HG03175 (cell line): ENCODE results near the gene WDR37.

Experiments used
- ATAC-seq: cut with Tn5 transposase; IDR thresholded peaks from one replicate; pipeline ENCODE4 v1.9.1; 2021; ENCODE audit warnings: mild to moderate bottlenecking, moderate library complexity; ENCODE audit not compliant: unreplicated experiment

WDR37 gene

GRCh38 chr10:1166101-1166827, 110.1 kb downstream of the WDR37 start:
- ATAC-seq, result no peak

GRCh38 chr10:1166828-1167275, 110.7 kb downstream of the WDR37 start:
- ATAC-seq, result no peak

GRCh38 chr10:1168763-1169162, 112.6 kb downstream of the WDR37 start:
- no peak for ATAC-seq

- ATAC-seq, result no peak
These were observed 113.2 kb downstream of the WDR37 start for GRCh38 chr10:1169186-1169885.

- ATAC-seq, result no peak
These were observed 114.0 kb downstream of the WDR37 start for GRCh38 chr10:1169981-1170866.

- ATAC-seq, result no peak
These were observed 114.6 kb downstream of the WDR37 start for GRCh38 chr10:1170867-1171180.

GRCh38 chr10:1171182-1171581, 115.0 kb downstream of the WDR37 start:
- ATAC-seq, result no peak

GRCh38 chr10:1171586-1171985, 115.4 kb downstream of the WDR37 start:
- no peak for ATAC-seq

- no peak for ATAC-seq
These were observed 116.2 kb downstream of the WDR37 start for GRCh38 chr10:1172256-1172984.

- no peak for ATAC-seq
These were observed 116.9 kb downstream of the WDR37 start for GRCh38 chr10:1173091-1173490.

- no peak for ATAC-seq
These were observed 117.8 kb downstream of the WDR37 start for GRCh38 chr10:1174022-1174421.

GRCh38 chr10:1175956-1176565, 119.9 kb downstream of the WDR37 start:
- ATAC-seq, result no peak

- no peak for ATAC-seq
These were observed 121.8 kb downstream of the WDR37 start for GRCh38 chr10:1177936-1178335.

- no peak for ATAC-seq
These were observed 122.3 kb downstream of the WDR37 start for GRCh38 chr10:1178506-1178905.

- ATAC-seq, result no peak
These were observed 123.3 kb downstream of the WDR37 start for GRCh38 chr10:1179346-1180070.

GRCh38 chr10:1180071-1180730, 124.0 kb downstream of the WDR37 start:
- ATAC-seq, result no peak

- ATAC-seq, result no peak
These were observed 124.7 kb downstream of the WDR37 start for GRCh38 chr10:1180836-1181235.
